GM12875 (cell line): ENCODE measurements around the gene U2AF1L4.
A peak's percentile ranks its signal among the peaks of the same experiment; 100 is the strongest.

Experiments used
- H3K4me3 ChIP-seq: one replicate; pipeline ENCODE4 v1.5.1; 2011; ENCODE audit warnings: low read depth, low read length, control low read depth
- CTCF ChIP-seq: IDR thresholded peaks from 2 replicates; pipeline ENCODE4 v1.5.1; 2011; ENCODE audit warnings: low read depth, mild to moderate bottlenecking, control low read depth, inconsistent platforms, low read length, moderate library complexity, borderline replicate concordance; ENCODE audit not compliant: insufficient read depth

U2AF1L4 gene

GRCh38 chr19:35780058-35780457, 34.8 kb upstream of the U2AF1L4 start:
- no peak overlapping the region for H3K4me3 ChIP-seq
- TF ChIP-seq CTCF = no peak

- TF ChIP-seq CTCF = no peak
- H3K4me3 ChIP-seq = no peak overlapping the region
Observed at GRCh38 chr19:35779033-35779432, 33.8 kb upstream of the U2AF1L4 start.

GRCh38 chr19:35777961-35778360, 32.7 kb upstream of the U2AF1L4 start:
- TF ChIP-seq CTCF = no peak
- no peak overlapping the region for H3K4me3 ChIP-seq

GRCh38 chr19:35777086-35777841, 32.0 kb upstream of the U2AF1L4 start:
- no peak for TF ChIP-seq CTCF
- H3K4me3 ChIP-seq = no peak overlapping the region

- TF ChIP-seq CTCF = no peak
- peak overlapping the region; percentile 59 for H3K4me3 ChIP-seq
Observed at GRCh38 chr19:35776102-35776788, 31.0 kb upstream of the U2AF1L4 start.

- TF ChIP-seq CTCF = no peak
- peak within 1 kb of the TSS; percentile 59 for H3K4me3 ChIP-seq
Observed at GRCh38 chr19:35775298-35776101, 30.3 kb upstream of the U2AF1L4 start, which contains the start of gene ARHGAP33. ARHGAP33 (plus strand) TSS chr19:35775564; CDS start chr19:35775659, 95 bp downstream.

GRCh38 chr19:35775046-35775297, 29.8 kb upstream of the U2AF1L4 start:
- no peak overlapping the region for H3K4me3 ChIP-seq
- TF ChIP-seq CTCF = no peak
